ENCODE data around the gene ABHD12B. TPM values are rescaled to one million over a fixed set of nuclear protein-coding genes. Genes with fewer than 3 reads are reported as not detected.

The ABHD12B gene
- total and polyA plus RNA-seq, 2 of the 13 experiments (the other 11 are each of a cell fraction or from before 2014, with no cell fraction given), result not detected

DNA sequence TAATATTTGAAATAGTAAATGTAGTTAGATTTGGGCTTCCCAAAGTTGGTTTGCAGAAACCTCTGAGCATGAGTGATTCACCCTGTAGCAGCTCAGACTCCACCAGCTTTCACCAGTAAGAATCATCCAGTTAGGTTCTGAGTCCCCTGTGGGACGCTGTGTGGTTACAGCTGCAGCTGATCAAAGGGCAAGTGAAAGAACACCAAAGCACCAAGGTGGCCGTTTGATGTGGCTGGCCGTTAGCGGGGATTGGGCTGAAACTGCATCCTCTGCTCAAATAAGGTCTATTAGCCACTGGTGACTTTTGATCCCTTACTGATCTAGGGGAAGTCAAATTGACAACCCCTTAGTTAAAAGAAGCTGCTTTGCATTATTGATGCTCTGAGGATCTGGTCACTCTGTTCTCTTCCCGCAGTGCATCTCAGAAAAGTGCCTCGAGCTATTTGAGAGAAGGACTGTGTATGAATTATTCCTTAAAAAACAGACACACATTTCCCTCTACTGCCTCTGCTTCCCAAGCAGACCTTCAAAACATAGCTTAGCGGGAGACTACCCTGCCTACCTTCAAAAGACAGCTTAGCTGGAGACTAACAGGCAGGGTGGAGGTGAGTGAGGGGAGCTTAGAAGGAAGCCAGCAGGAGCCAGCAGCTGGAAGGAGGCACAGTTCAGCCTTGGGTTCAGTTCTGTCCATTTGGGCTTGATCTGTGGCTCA, 3.7 kb downstream of the ABHD12B start (continued):
- TF ChIP-seq, protein P1, sequence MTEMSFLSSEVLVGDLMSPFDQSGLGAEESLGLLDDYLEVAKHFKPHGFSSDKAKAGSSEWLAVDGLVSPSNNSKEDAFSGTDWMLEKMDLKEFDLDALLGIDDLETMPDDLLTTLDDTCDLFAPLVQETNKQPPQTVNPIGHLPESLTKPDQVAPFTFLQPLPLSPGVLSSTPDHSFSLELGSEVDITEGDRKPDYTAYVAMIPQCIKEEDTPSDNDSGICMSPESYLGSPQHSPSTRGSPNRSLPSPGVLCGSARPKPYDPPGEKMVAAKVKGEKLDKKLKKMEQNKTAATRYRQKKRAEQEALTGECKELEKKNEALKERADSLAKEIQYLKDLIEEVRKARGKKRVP (CRISPR knock-in tag; IDR thresholded peaks at IDR 0.05), result no peak
- no peak for TF ChIP-seq ZNF501 (CRISPR knock-in tag; IDR thresholded peaks at IDR 0.05)
- TF ChIP-seq CCAR2 (optimal IDR thresholded peaks at IDR 0.05; ENCODE audit: low read depth, low read length), result no peak
- TF ChIP-seq, protein P2, sequence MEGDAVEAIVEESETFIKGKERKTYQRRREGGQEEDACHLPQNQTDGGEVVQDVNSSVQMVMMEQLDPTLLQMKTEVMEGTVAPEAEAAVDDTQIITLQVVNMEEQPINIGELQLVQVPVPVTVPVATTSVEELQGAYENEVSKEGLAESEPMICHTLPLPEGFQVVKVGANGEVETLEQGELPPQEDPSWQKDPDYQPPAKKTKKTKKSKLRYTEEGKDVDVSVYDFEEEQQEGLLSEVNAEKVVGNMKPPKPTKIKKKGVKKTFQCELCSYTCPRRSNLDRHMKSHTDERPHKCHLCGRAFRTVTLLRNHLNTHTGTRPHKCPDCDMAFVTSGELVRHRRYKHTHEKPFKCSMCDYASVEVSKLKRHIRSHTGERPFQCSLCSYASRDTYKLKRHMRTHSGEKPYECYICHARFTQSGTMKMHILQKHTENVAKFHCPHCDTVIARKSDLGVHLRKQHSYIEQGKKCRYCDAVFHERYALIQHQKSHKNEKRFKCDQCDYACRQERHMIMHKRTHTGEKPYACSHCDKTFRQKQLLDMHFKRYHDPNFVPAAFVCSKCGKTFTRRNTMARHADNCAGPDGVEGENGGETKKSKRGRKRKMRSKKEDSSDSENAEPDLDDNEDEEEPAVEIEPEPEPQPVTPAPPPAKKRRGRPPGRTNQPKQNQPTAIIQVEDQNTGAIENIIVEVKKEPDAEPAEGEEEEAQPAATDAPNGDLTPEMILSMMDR (CRISPR knock-in tag; IDR thresholded peaks at IDR 0.05), result no peak
- 0 out of 2 replicates have a peak, but pooled peaks have one; percentile 30 for TF ChIP-seq SNAPC2 (CRISPR knock-in tag; IDR thresholded peaks at IDR 0.05)
- TF ChIP-seq, protein P3, sequence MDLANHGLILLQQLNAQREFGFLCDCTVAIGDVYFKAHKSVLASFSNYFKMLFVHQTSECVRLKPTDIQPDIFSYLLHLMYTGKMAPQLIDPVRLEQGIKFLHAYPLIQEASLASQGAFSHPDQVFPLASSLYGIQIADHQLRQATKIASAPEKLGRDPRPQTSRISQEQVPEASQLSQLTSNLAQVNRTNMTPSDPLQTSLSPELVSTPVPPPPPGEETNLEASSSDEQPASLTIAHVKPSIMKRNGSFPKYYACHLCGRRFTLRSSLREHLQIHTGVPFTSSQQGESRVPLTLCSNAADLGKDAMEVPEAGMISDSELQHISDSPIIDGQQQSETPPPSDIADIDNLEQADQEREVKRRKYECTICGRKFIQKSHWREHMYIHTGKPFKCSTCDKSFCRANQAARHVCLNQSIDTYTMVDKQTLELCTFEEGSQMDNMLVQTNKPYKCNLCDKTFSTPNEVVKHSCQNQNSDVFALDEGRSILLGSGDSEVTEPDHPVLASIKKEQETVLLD (CRISPR knock-in tag; IDR thresholded peaks at IDR 0.05; ENCODE audit: low read depth), result no peak
- TF ChIP-seq, protein P4, sequence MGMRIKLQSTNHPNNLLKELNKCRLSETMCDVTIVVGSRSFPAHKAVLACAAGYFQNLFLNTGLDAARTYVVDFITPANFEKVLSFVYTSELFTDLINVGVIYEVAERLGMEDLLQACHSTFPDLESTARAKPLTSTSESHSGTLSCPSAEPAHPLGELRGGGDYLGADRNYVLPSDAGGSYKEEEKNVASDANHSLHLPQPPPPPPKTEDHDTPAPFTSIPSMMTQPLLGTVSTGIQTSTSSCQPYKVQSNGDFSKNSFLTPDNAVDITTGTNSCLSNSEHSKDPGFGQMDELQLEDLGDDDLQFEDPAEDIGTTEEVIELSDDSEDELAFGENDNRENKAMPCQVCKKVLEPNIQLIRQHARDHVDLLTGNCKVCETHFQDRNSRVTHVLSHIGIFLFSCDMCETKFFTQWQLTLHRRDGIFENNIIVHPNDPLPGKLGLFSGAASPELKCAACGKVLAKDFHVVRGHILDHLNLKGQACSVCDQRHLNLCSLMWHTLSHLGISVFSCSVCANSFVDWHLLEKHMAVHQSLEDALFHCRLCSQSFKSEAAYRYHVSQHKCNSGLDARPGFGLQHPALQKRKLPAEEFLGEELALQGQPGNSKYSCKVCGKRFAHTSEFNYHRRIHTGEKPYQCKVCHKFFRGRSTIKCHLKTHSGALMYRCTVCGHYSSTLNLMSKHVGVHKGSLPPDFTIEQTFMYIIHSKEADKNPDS (CRISPR knock-in tag; IDR thresholded peaks at IDR 0.05), result no peak
- TF ChIP-seq ZNF230 (CRISPR knock-in tag; IDR thresholded peaks at IDR 0.05), result no peak
- no peak for TF ChIP-seq GPN1 (CRISPR knock-in tag; IDR thresholded peaks at IDR 0.05; ENCODE audit: borderline replicate concordance)
- TF ChIP-seq SOX13 (IDR thresholded peaks at IDR 0.05), result no peak
- peak in 1 of 2 experiments; percentile 74; a peak in 2 of 4 replicates for TF ChIP-seq SOX13 (CRISPR knock-in tag; conservative IDR thresholded peaks at IDR 0.05 in 1 of 2, IDR thresholded peaks at IDR 0.05 in 1 of 2)
- TF ChIP-seq ZNF567 (CRISPR knock-in tag; IDR thresholded peaks at IDR 0.05; ENCODE audit: borderline replicate concordance), result peak; percentile 35; the same call in 1 of the 2 replicates
- no peak for TF ChIP-seq ZBTB1 (CRISPR knock-in tag; IDR thresholded peaks at IDR 0.05; ENCODE audit: borderline replicate concordance)
- no peak for TF ChIP-seq TOE1 (CRISPR knock-in tag; IDR thresholded peaks at IDR 0.05)
- TF ChIP-seq ZNF558 (CRISPR knock-in tag; IDR thresholded peaks at IDR 0.05; ENCODE audit: borderline replicate concordance), result no peak
- no peak for TF ChIP-seq ZNF367 (CRISPR knock-in tag; IDR thresholded peaks at IDR 0.05; ENCODE audit: borderline replicate concordance)
- no peak for TF ChIP-seq CBX1 (IDR thresholded peaks at IDR 0.05; ENCODE audit: low read depth)
- TF ChIP-seq SP140L (CRISPR knock-in tag; IDR thresholded peaks at IDR 0.05; ENCODE audit: borderline replicate concordance), result no peak
- TF ChIP-seq ZNF879 (CRISPR knock-in tag; IDR thresholded peaks at IDR 0.05), result no peak
- TF ChIP-seq, protein P5, sequence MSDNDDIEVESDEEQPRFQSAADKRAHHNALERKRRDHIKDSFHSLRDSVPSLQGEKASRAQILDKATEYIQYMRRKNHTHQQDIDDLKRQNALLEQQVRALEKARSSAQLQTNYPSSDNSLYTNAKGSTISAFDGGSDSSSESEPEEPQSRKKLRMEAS (IDR thresholded peaks at IDR 0.05), result no peak; the same call in 1 of the 2 replicates
- TF ChIP-seq ZNF552 (CRISPR knock-in tag; IDR thresholded peaks at IDR 0.05; ENCODE audit: borderline replicate concordance), result no peak
- no peak for TF ChIP-seq ZNF496 (CRISPR knock-in tag; IDR thresholded peaks at IDR 0.05; ENCODE audit: insufficient replicate concordance)
- TF ChIP-seq HES4 (CRISPR knock-in tag; IDR thresholded peaks at IDR 0.05; ENCODE audit: borderline replicate concordance), result no peak
- peak; percentile 43 for TF ChIP-seq BHLHE40 (IDR thresholded peaks at IDR 0.05; ENCODE audit: low read length)
